Measurements from ENCODE around the gene BAIAP2L2.
"Not testable (repeated sequence)": the region's sequence is repeated elsewhere in the genome, so short reads cannot be mapped to it uniquely, and the experiment has no call there.

GRCh38 chr22:38079208-38079607, 31.3 kb downstream of the BAIAP2L2 start:
- TF ChIP-seq, protein P1, sequence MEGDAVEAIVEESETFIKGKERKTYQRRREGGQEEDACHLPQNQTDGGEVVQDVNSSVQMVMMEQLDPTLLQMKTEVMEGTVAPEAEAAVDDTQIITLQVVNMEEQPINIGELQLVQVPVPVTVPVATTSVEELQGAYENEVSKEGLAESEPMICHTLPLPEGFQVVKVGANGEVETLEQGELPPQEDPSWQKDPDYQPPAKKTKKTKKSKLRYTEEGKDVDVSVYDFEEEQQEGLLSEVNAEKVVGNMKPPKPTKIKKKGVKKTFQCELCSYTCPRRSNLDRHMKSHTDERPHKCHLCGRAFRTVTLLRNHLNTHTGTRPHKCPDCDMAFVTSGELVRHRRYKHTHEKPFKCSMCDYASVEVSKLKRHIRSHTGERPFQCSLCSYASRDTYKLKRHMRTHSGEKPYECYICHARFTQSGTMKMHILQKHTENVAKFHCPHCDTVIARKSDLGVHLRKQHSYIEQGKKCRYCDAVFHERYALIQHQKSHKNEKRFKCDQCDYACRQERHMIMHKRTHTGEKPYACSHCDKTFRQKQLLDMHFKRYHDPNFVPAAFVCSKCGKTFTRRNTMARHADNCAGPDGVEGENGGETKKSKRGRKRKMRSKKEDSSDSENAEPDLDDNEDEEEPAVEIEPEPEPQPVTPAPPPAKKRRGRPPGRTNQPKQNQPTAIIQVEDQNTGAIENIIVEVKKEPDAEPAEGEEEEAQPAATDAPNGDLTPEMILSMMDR (IDR thresholded peaks at IDR 0.05) = not testable (repeated sequence)
- TF ChIP-seq POLR2A (IDR thresholded peaks at IDR 0.05) = not testable (repeated sequence)
